DMS53 treated with DMSO at 0.1 percent for 48 hours (cell line): ENCODE results near the gene ZNF81.
"Not testable (repeated sequence)": the region's sequence is repeated elsewhere in the genome, so short reads cannot be mapped to it uniquely, and the experiment has no call there.

ENCODE experiments used
- DNase-seq: peaks from one replicate; lab custom pipeline; 2025; ENCODE audit not compliant: unreplicated experiment; lab: John Stamatoyannopoulos, UW

The ZNF81 gene

GRCh38 chrX:47843363-47843762, 6.7 kb downstream of the ZNF81 start:
- DNase-seq: no peak

- no peak for DNase-seq
Measured at GRCh38 chrX:47844117-47844516, 7.4 kb downstream of the ZNF81 start.

- DNase-seq: no peak
Measured at GRCh38 chrX:47846040-47846439, 9.3 kb downstream of the ZNF81 start.

- no peak for DNase-seq
Measured at GRCh38 chrX:47849778-47850177, 13.1 kb downstream of the ZNF81 start.

GRCh38 chrX:47850389-47850788, 13.7 kb downstream of the ZNF81 start:
- DNase-seq: not testable (repeated sequence)

- no peak for DNase-seq
Measured at GRCh38 chrX:47850901-47851300, 14.2 kb downstream of the ZNF81 start.

GRCh38 chrX:47854474-47854873, 17.8 kb downstream of the ZNF81 start:
- DNase-seq: no peak

- DNase-seq: peak; percentile 16
Measured at GRCh38 chrX:47859686-47860085, 23.0 kb downstream of the ZNF81 start.

- DNase-seq: no peak
Measured at GRCh38 chrX:47862680-47863079, 26.0 kb downstream of the ZNF81 start.

GRCh38 chrX:47863187-47863586, 26.5 kb downstream of the ZNF81 start:
- no peak for DNase-seq

- no peak for DNase-seq
Measured at GRCh38 chrX:47864300-47864699, 27.6 kb downstream of the ZNF81 start.

GRCh38 chrX:47864785-47865184, 28.1 kb downstream of the ZNF81 start:
- no peak for DNase-seq

GRCh38 chrX:47873123-47873522, 36.4 kb downstream of the ZNF81 start:
- no peak for DNase-seq

GRCh38 chrX:47877327-47877726, 40.6 kb downstream of the ZNF81 start:
- no peak for DNase-seq

GRCh38 chrX:47878198-47878597, 41.5 kb downstream of the ZNF81 start:
- DNase-seq: no peak

GRCh38 chrX:47879463-47879862, 42.8 kb downstream of the ZNF81 start:
- DNase-seq: no peak

GRCh38 chrX:47880927-47881326, 44.2 kb downstream of the ZNF81 start:
- DNase-seq: no peak

- DNase-seq: no peak
Measured at GRCh38 chrX:47885501-47885900, 48.8 kb downstream of the ZNF81 start.

GRCh38 chrX:47898024-47898423, 61.3 kb downstream of the ZNF81 start:
- DNase-seq: no peak

GRCh38 chrX:47900833-47901232, 64.1 kb downstream of the ZNF81 start:
- DNase-seq: no peak

- no peak for DNase-seq
Measured at GRCh38 chrX:47902161-47902560, 65.5 kb downstream of the ZNF81 start.

- no peak for DNase-seq
Measured at GRCh38 chrX:47915886-47916493, 79.3 kb downstream of the ZNF81 start.

GRCh38 chrX:47918274-47918673, 81.6 kb downstream of the ZNF81 start:
- DNase-seq: no peak

- DNase-seq: no peak
Measured at GRCh38 chrX:47927212-47927611, 90.5 kb downstream of the ZNF81 start.
